KOPT-K1 (cell line): Measurements from ENCODE around the gene PNPLA8.

Source experiments
- H3K27ac ChIP-seq: fragments of 200-600 bp; sonication (generic); 2 replicates; pipeline ENCODE4 v1.5.1; 2016; ENCODE audit warnings: antibody characterized with exemption, mild to moderate bottlenecking, low read depth, low read length; ENCODE audit not compliant: poor library complexity, severe bottlenecking
- H3K36me3 ChIP-seq: fragments of 200-600 bp; sonication (generic); 2 replicates; pipeline ENCODE4 v1.5.1; 2017; ENCODE audit warnings: antibody characterized with exemption, mild to moderate bottlenecking, low read length, moderate library complexity; ENCODE audit not compliant: insufficient read depth
- H3K9me3 ChIP-seq: fragments of 200-600 bp; sonication (generic); 2 replicates; pipeline ENCODE4 v1.5.1; 2017; ENCODE audit warnings: antibody characterized with exemption, low read length, mild to moderate bottlenecking; ENCODE audit not compliant: insufficient read depth, poor library complexity, severe bottlenecking

PNPLA8 gene

DNA sequence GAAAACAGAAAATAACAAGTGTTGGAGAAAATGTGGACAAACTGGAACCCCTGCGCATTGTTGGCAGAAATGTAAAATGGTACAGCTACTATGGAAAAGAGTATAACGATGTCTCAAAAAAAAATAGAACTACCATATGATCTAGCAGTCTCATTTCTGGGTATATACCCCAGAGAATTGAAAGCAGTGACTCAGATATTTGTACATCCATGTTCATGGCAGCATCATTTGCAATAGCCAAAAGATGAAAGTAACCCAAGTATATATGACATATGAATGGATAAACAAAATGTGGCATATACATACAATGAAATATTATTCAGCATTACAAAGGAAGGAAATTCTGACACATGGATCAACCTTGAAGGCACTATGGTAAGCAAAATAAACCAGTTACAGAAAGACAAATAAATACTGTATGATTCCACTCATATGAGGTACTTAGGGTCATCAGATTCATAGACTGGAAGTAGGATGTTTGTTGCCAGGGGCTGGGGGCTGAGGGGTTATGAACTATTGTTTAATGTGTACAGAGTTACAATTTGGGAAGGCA, 74.6 kb downstream of the PNPLA8 start:
- Histone ChIP-seq H3K9me3 (no peaks in the 10 kb centered on the region), H3K27ac (no peak overlapping the region), H3K36me3 (no peaks in the 10 kb centered on the region)

DNA sequence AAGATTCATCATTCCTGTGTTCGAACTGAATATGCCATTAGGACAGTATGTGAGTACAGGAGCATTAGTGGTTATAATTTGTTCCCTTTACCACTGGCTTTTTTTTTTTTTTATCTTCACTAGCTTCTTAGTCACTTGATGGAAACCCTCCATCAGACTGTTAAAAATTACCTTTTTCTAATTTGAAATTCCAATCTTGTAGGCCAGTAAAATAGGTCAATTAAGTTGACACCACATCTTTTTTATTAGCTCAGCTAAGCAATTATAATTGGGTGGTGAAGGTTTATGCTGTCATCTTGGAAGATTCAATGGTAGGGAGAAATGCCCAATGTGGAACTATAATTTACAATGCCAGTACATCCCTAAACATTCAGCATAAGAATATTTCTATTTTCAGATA, 75.8 kb downstream of the PNPLA8 start:
- Histone ChIP-seq H3K36me3 (no peaks in the 10 kb centered on the region), H3K27ac (no peak overlapping the region), H3K9me3 (no peaks in the 10 kb centered on the region)

DNA sequence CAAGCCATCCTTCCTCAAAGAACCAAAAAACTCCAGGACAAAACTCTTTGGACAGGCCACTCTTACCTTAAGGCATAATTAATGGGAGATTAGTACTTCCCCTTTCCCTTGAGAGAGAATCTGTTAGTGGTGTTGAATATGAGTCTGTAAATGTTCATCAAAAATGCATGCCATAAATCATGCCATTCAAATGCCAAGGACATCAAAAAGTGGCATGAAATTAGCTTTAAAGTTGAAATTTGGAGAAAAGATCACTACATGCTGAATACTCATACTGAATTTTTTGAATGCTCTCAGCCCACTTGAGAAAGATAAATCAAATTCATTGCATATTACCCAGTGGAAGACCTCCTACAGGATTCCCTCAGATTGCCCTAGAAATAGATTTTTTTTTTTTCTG, 76.4 kb downstream of the PNPLA8 start:
- Histone ChIP-seq H3K9me3 (no peaks in the 10 kb centered on the region), H3K36me3 (no peaks in the 10 kb centered on the region), H3K27ac (no peak overlapping the region)

DNA sequence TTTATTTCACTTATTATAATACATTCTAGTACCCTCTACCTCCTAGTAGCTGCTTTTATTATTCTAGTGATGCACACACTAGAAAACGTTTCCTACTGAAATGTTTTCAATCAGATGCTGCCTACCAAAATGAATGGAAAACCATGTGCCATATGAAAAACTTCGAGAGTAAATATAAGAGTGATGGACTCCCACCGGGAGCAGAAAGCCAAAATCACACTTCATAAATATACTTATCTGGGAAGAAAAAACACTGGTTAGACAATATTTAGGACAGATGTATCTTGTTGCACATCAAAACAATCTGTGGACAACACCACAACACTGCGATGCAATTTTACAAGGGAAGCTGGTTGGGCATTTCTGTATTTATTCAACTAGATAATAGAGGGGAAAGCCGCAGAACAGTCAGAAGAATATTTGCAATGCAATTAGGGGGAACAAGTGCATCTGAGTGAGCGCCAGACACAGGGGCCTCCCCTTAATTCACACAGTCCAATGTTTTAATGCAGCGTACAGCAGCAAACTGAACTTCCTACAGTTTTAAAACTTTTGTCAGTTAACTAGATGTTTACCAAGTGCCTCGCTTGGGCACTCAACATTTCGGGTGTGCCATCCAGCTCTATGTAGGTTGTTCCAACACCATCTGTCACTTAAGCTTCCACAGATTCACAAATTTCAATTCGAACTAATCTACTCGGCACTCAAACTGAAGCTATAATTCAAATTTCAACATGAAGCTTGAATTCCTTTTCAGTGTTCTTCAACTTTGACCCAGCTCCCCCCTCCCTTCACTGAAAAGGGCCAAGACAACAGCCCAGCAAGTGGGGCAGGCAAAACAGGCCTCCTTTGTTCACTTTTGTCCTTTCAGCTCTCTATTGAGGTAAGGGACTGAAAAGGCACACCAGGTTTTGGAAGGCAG, 77.1 kb downstream of the PNPLA8 start:
- no peaks in the 10 kb centered on the region for H3K36me3 ChIP-seq
- H3K27ac ChIP-seq: no peak overlapping the region

DNA sequence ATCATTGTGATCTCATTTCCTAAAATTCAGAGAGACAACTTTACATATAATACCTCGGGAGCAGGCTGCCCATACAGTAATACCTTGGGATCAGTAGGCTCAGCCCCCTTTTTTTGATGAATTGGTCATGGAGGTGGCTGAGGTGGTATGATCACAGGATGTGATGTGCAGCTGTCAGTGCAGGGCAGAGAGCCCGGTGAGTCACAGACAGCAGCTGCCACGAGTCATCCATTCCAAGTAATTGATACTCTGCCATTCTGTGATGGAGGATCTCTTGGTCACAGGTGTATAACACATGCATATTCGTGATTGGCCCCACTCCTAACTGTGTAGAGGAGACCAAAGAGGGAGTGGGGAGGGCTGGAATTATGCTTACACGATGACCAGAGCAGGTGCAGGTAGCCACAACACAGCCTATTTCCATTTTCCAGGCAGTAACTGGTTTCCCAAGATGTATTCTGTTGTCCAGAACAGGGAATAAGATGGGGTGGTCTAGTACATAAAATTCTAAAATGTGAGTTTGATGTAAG, 83.8 kb downstream of the PNPLA8 start:
- no peak overlapping the region for H3K27ac ChIP-seq
- no peaks in the 10 kb centered on the region for H3K36me3 ChIP-seq
- H3K9me3 ChIP-seq: no peaks in the 10 kb centered on the region

More for the DNA sequence above, 77.1 kb downstream of the PNPLA8 start:
- H3K9me3 ChIP-seq: no peaks in the 10 kb centered on the region

DNA sequence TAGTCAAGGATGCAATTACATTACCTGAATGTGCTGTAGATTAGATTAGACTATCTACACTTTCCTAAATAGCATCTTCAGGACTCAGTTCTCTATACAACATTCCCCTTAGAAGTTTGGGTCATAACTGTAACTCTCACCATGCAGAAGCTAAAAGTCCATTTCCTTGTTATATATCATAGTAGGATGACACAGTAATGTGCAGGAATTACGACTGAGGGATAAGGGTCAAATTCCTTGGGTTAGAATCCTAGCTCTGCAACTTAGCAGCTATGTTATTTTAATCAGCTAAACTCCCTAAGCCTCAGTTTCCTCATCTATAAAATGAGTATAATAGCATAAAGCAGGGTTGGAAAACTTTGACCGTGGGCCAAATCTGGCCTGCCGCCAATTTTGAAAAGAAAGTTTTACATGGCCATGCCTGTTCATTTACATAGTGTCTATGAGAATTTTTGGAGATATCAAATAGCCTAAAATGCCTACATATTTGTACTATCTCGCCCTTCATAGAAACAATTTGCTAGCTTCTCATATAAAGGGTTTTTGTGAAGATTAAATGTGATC, 84.5 kb downstream of the PNPLA8 start:
- Histone ChIP-seq H3K36me3 (no peaks in the 10 kb centered on the region), H3K9me3 (no peaks in the 10 kb centered on the region), H3K27ac (no peak overlapping the region)

DNA sequence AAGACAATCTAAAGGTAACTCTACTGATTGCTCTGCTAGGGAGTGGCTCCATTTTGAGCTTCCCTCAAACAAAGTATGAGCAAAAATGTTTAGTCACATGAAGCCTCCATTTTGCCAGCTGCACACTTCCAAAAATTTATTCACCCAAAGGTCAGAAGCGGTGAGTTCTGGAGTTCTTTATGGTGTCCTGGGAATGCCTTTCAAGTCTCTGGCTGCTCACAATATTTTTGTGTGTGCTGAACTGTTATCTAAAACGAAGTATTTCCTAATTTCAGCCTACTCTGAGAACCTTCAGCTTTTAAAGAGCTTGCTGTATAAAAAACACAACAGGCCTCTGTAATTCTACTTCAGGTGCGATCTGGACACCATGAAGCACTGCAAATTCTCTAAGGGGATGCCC, 85.3 kb downstream of the PNPLA8 start:
- Histone ChIP-seq H3K36me3 (no peaks in the 10 kb centered on the region), H3K9me3 (no peaks in the 10 kb centered on the region), H3K27ac (no peak overlapping the region)

DNA sequence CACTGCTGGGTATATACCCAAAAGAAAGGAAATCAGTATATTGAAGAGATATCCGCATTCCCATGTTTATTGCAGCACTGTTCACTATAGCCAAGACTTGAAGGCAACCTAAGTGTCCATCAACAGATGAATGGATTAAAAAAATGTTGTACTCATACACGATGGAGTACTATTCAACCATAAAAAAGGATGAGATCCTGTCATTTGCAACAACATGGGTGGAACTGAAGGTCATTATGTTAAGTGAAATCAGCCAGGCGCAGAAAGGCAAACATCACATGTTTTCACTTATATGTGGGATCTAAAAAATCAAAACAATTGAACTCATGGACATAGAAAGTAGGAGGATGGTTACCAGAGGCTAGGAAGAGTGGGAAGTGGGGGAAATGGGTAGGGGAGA, 89.0 kb downstream of the PNPLA8 start:
- Histone ChIP-seq H3K36me3 (no peaks in the 10 kb centered on the region), H3K9me3 (no peaks in the 10 kb centered on the region), H3K27ac (no peak overlapping the region)

DNA sequence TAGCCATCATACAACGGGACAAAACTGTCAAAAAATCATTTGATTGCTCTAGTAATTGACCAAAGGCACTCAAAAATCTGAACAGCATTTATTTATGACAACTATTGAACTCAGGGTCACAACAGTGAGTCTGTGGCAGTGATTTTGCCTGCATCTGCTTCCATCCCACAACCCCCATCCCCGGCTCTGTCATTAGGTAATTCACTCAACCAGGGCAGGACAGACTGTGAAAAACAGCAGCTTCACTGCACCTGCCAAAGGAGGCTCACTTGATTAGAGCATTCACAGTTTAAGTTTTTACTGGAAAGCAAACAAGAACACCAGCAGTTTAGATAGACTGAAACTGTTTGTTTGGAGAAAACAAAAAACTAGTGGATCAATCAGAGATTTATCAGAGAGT, 91.9 kb downstream of the PNPLA8 start:
- no peak overlapping the region for H3K27ac ChIP-seq
- no peaks in the 10 kb centered on the region for H3K36me3 ChIP-seq
- H3K9me3 ChIP-seq: no peaks in the 10 kb centered on the region

DNA sequence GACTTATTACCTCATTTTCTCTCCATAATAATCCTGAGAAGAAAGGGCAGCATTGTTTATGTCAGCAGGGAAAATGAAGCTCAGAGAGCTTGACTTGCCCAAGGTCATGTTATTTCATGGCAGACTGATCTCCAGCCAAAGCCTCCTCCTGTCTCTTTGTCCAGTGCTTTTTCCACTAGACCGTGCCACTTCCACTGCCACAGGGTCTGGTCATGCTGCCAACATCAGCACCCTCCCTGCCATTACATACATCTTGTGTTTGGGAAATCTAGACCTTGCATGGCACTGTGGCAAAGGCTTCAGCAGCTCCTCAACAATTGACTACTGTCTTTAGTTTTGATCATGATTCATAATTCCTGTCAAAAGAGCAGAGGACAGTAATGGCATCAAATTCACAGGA, 94.8 kb downstream of the PNPLA8 start:
- no peaks in the 10 kb centered on the region for H3K36me3 ChIP-seq
- no peaks in the 10 kb centered on the region for H3K9me3 ChIP-seq
- no peak overlapping the region for H3K27ac ChIP-seq

DNA sequence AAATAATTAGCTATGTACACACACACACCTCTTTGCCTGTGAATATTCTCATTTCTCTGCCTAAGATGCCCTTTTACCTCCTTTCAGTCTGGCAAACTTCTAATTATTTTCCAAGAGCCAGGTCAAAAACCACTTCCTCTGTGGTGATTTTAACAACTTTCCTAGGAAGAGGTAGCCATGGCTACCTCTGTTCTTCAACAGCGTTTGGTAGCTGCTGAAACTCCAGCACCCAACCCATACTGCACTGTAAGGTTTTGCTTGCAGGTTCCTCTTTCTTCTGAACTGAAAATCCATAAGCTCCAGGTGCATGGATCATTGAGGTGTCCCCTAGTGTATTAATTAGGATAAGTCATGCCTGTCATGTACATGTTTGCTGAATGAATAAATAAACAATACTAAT, 95.3 kb downstream of the PNPLA8 start:
- no peaks in the 10 kb centered on the region for H3K9me3 ChIP-seq

DNA sequence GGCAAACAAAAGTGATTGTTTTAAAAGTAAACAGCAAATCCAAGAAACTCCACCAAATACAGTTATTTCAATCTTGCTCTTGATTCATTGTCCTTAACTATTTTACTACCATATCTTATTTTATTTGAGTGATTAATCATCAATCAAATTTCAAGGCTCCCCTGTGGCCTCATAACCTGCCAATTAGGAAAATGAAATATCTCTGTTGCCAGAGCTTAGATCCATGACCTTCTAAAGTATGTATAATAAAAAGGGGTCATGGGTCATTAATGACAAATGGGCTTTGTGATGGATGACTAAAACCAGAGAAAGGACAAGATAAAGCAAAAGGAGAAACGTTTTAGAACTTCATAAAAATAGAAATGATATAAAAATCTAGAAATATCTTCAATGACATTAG, 98.2 kb downstream of the PNPLA8 start:
- H3K9me3 ChIP-seq: no peaks in the 10 kb centered on the region
- H3K27ac ChIP-seq: no peak overlapping the region
- no peaks in the 10 kb centered on the region for H3K36me3 ChIP-seq

More for the DNA sequence above, 95.3 kb downstream of the PNPLA8 start:
- Histone ChIP-seq H3K36me3 (no peaks in the 10 kb centered on the region), H3K27ac (no peak overlapping the region)

DNA sequence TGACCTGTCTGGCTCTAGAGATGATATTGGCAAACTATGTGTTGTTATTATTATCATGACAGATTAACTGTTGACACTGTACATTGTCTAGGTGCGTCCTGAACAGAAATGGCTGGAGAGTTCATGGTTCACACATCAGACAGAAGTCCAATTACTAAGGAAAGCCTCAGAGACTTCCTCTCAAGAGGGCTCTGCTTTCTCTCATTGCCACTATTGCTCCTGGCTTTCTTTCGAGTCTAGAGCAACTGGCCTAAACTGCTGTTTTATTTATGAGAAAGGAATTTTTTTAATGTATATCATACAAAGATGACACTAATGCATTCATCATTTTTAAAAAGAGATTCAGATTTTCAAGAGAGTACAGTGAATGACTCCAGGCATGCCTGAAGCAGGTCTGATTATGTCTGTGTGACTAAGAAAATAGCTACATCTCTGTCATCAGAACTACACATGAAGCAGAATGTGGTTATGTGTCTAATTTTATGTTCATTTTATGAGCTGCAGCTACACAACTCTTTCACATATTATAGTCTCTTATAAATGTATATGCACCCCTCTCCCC, 100.1 kb downstream of the PNPLA8 start:
- H3K36me3 ChIP-seq: no peaks in the 10 kb centered on the region
- no peaks in the 10 kb centered on the region for H3K9me3 ChIP-seq
- no peak overlapping the region for H3K27ac ChIP-seq

DNA sequence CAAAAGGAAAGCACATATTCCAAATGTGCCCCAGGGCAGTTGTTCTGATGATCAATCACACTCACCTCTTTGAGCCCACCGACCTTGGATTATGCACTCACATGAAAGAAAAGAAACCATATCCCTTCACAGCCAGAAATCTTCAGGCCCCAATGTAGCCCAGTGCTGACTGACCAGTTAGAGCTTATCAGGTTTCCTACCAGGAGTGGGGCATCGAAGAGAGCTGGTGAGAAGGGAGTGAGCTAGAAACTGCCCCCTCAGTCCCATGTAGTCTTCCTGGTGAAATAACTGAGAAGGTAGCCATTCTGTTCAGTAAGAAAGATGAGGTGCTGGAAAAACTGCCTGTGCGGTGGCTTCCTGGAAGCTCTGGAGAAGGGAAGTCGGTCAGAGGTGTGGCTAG, 101.9 kb downstream of the PNPLA8 start:
- no peaks in the 10 kb centered on the region for H3K36me3 ChIP-seq
- H3K27ac ChIP-seq: no peak overlapping the region
- no peaks in the 10 kb centered on the region for H3K9me3 ChIP-seq
